NCI-H446 (cell line): ENCODE data around the gene PRPS2.

Source experiments
- DNase-seq, 2 experiments: peaks; one replicate each; lab custom pipeline; 2025; lab: John Stamatoyannopoulos, UW

The PRPS2 gene

GRCh38 chrX:12814420-12814819, 23.2 kb downstream of the PRPS2 start:
- DNase-seq, result peak in 1 of 2 experiments; percentile 3

GRCh38 chrX:12817528-12817927, 26.3 kb downstream of the PRPS2 start:
- DNase-seq, result no peak

GRCh38 chrX:12819222-12819621, 28.0 kb downstream of the PRPS2 start:
- no peak for DNase-seq

GRCh38 chrX:12820737-12821136, 29.5 kb downstream of the PRPS2 start:
- no peak for DNase-seq

GRCh38 chrX:12824944-12825343, 33.7 kb downstream of the PRPS2 start:
- DNase-seq, result no peak

GRCh38 chrX:12825801-12826200, 34.6 kb downstream of the PRPS2 start:
- no peak for DNase-seq

GRCh38 chrX:12843061-12843667, 52.0 kb downstream of the PRPS2 start:
- no peak for DNase-seq

GRCh38 chrX:12843668-12844279, 52.6 kb downstream of the PRPS2 start:
- DNase-seq, result no peak

GRCh38 chrX:12844319-12844718, 53.1 kb downstream of the PRPS2 start:
- DNase-seq, result no peak

GRCh38 chrX:12865359-12865758, 74.1 kb downstream of the PRPS2 start:
- no peak for DNase-seq

- DNase-seq, result no peak
Observed at GRCh38 chrX:12866451-12867377, 75.5 kb downstream of the PRPS2 start, which contains the start of gene TLR7. TSS of gene TLR7 (plus strand) at chrX:12867072. CDS start at chrX:12867579, 507 bp downstream.

GRCh38 chrX:12867685-12868084, 76.5 kb downstream of the PRPS2 start:
- no peak for DNase-seq

- no peak for DNase-seq
Observed at GRCh38 chrX:12868747-12869146, 77.5 kb downstream of the PRPS2 start.

- no peak for DNase-seq
Observed at GRCh38 chrX:12871257-12871656, 80.0 kb downstream of the PRPS2 start.

- DNase-seq, result no peak
Observed at GRCh38 chrX:12872741-12873140, 81.5 kb downstream of the PRPS2 start.
